Thoracic aorta (tissue), 2 donors: ENCODE measurements around the gene ASAH2B. TPM values are rescaled to one million over a fixed set of nuclear protein-coding genes. Genes with fewer than 3 reads are reported as not detected.
"Not testable (repeated sequence)": the region's sequence is repeated elsewhere in the genome, so short reads cannot be mapped to it uniquely, and the experiment has no call there.

ENCODE experiments used
- ATAC-seq: fragments of 150-250 bp; one replicate; pipeline ENCODE4 v1.8.0; 2017; ENCODE audit warnings: low read depth; ENCODE audit not compliant: insufficient number of reproducible peaks, low FRiP score
- DNase-seq: peaks from one replicate; pipeline ENCODE4 v3.0.0-alpha.2; 2020; ENCODE audit warnings: low spot score
- H3K27ac ChIP-seq, 2 donors: fragments of 200-600 bp; sonication (generic); 1 replicate in 1 of 2; 2 replicates in 1 of 2; pipeline ENCODE4 v1.5.1; 2016; ENCODE audit warnings: mild to moderate bottlenecking in 2 of 2, moderate library complexity in 2 of 2
- H3K27me3 ChIP-seq: fragments of 200-600 bp; sonication (generic); replicated peaks from 2 replicates; pipeline ENCODE4 v1.6.0; 2016; ENCODE audit warnings: mild to moderate bottlenecking; ENCODE audit not compliant: insufficient read depth
- H3K36me3 ChIP-seq: fragments of 200-600 bp; sonication (generic); one replicate; pipeline ENCODE4 v1.5.1; 2016
- H3K4me1 ChIP-seq, 2 donors: fragments of 200-600 bp; sonication (generic); 1 replicate in 1 of 2; 2 replicates in 1 of 2; pipeline versions ENCODE4 v1.5.1 to v1.6.0; 2016; ENCODE audit warnings: low read depth in 2 of 2, mild to moderate bottlenecking in 1 of 2; ENCODE audit not compliant: control insufficient read depth in 1 of 2
- H3K4me3 ChIP-seq: fragments of 200-600 bp; sonication (generic); 2 replicates; pipeline ENCODE4 v1.5.1; 2016; ENCODE audit warnings: mild to moderate bottlenecking
- H3K9me3 ChIP-seq: fragments of 200-600 bp; sonication (generic); 2 replicates; pipeline ENCODE4 v1.5.1; 2016
- CTCF ChIP-seq: fragments of 200-600 bp; sonication (generic); IDR thresholded peaks from one replicate; pipeline ENCODE4 v1.5.1; 2019; ENCODE audit warnings: antibody characterized with exemption
- total RNA-seq, 2 donors: library from RNA; depleted of rRNA; stranded (reverse); fragments of >200 nt; gene quantifications; one replicate each; pipeline versions ENCODE4 v1.1.0 to v1.2.3, GENCODE V29; 2016

The ASAH2B gene
- total RNA-seq, result 1 to 10 TPM in 1 of 2 donors, under 1 TPM in 1; 0.68 to 2.8 TPM

- Histone ChIP-seq H3K9me3 (no peaks in the 10 kb centered on the region), H3K27ac (peak within 1 kb of the TSS; percentile 76 to 82), H3K36me3 (no peaks in the 10 kb centered on the region), H3K4me1 (peaks cover 0 to 4% of the 10 kb centered on the region in 2 donors), H3K27me3 (no peaks in the 10 kb centered on the region), H3K4me3 (peak within 1 kb of the TSS; percentile 86)
- peak; percentile 73 for ATAC-seq
- TF ChIP-seq CTCF, result no peak
- DNase-seq, result peak; percentile 23
Observed at GRCh38 chr10:50739618-50740292, at the start of gene ASAH2B. Gene ASAH2B, plus strand, starts transcription at chr10:50739936. Its CDS starts 5,195 bp downstream, at chr10:50745131.

- H3K27me3 ChIP-seq, DNase-seq, H3K36me3 ChIP-seq, H3K9me3 ChIP-seq, H3K27ac ChIP-seq, H3K4me3 ChIP-seq, H3K4me1 ChIP-seq, ATAC-seq: not testable (repeated sequence)
Observed at GRCh38 chr10:50697819-50698218, 41.9 kb upstream of the ASAH2B start.

GRCh38 chr10:50701947-50702346 lies 37.8 kb upstream of the ASAH2B start:
- not testable (repeated sequence) for H3K27me3 ChIP-seq, H3K4me1 ChIP-seq, H3K36me3 ChIP-seq, H3K4me3 ChIP-seq, DNase-seq, ATAC-seq, H3K9me3 ChIP-seq, H3K27ac ChIP-seq

GRCh38 chr10:50702997-50703396 lies 36.7 kb upstream of the ASAH2B start:
- H3K4me1 ChIP-seq, H3K9me3 ChIP-seq, H3K27ac ChIP-seq, ATAC-seq, DNase-seq, H3K36me3 ChIP-seq, H3K27me3 ChIP-seq, H3K4me3 ChIP-seq: not testable (repeated sequence)

- not testable (repeated sequence) for H3K4me3 ChIP-seq, H3K36me3 ChIP-seq, ATAC-seq, H3K27ac ChIP-seq, H3K9me3 ChIP-seq, DNase-seq, H3K4me1 ChIP-seq, H3K27me3 ChIP-seq
Observed at GRCh38 chr10:50704436-50705079, 35.2 kb upstream of the ASAH2B start.

GRCh38 chr10:50706006-50706405 lies 33.7 kb upstream of the ASAH2B start:
- not testable (repeated sequence) for ATAC-seq, H3K36me3 ChIP-seq, H3K9me3 ChIP-seq, DNase-seq, H3K27ac ChIP-seq, H3K4me3 ChIP-seq, H3K4me1 ChIP-seq, H3K27me3 ChIP-seq

- H3K36me3 ChIP-seq, H3K9me3 ChIP-seq, H3K27ac ChIP-seq, H3K4me1 ChIP-seq, DNase-seq, H3K27me3 ChIP-seq, H3K4me3 ChIP-seq, ATAC-seq: not testable (repeated sequence)
Observed at GRCh38 chr10:50710241-50710640, 29.5 kb upstream of the ASAH2B start.

- not testable (repeated sequence) for H3K4me3 ChIP-seq, H3K4me1 ChIP-seq, H3K27me3 ChIP-seq, ATAC-seq, H3K36me3 ChIP-seq, H3K27ac ChIP-seq, H3K9me3 ChIP-seq, DNase-seq
Observed at GRCh38 chr10:50723812-50724211, 15.9 kb upstream of the ASAH2B start.

GRCh38 chr10:50728112-50728511 lies 11.6 kb upstream of the ASAH2B start:
- not testable (repeated sequence) for H3K4me3 ChIP-seq, DNase-seq, H3K27ac ChIP-seq, ATAC-seq, H3K27me3 ChIP-seq, H3K4me1 ChIP-seq, H3K36me3 ChIP-seq, H3K9me3 ChIP-seq

- ATAC-seq, H3K4me1 ChIP-seq, H3K9me3 ChIP-seq, H3K36me3 ChIP-seq, H3K27me3 ChIP-seq: not testable (repeated sequence)
- H3K4me3 ChIP-seq, result peak overlapping the region; percentile 86
- DNase-seq, result peak; percentile 2
- peak overlapping the region; percentile 76 to 82 for H3K27ac ChIP-seq
Observed at GRCh38 chr10:50738987-50739617, 634 bp upstream of the ASAH2B start.
